Measurements from ENCODE around the gene BTBD16. TPM values are rescaled to one million over a fixed set of nuclear protein-coding genes. Genes with fewer than 3 reads are reported as not detected.

BTBD16 gene
- total and polyA plus RNA-seq, 2 of the 4 experiments (the other 2 are of a cell fraction) = not detected

- H2AK9ac ChIP-seq (replicated peaks; ENCODE audit: low read depth, low read length, poor library complexity) = no peak overlapping the region
- H3K4me2 ChIP-seq (ENCODE audit: low read depth, low read length) = no peak overlapping the region
- intact Hi-C loops (cut with micrococcal nuclease) (loop anchor here (5.0 kb wide), 1 partner anchor 73 kb away; the partner anchor contains the start of gene PLEKHA1), dilution Hi-C loops (cut with HindIII; ENCODE audit: low sequenced_read_pairs, unreplicated experiment) (no loop called here), in situ Hi-C loops (cut with MboI; ENCODE audit: low sequenced_read_pairs) (loop anchor here (5.0 kb wide), 2 partner anchors 133 to 268 kb away; no protein-coding TSS in a partner anchor)
- H3K18ac ChIP-seq (ENCODE audit: low read depth, low read length) = no peak overlapping the region
- no peaks in the 10 kb centered on the region for H3K36me3 ChIP-seq (ENCODE audit: control insufficient read depth, insufficient read depth, low read length)
- no peak overlapping the region for H3K23ac ChIP-seq (ENCODE audit: low read depth, low read length)
- no peak overlapping the region for H2AK5ac ChIP-seq (ENCODE audit: low read depth, low read length)
- H3K27ac ChIP-seq (ENCODE audit: insufficient read depth, low read length) = no peak overlapping the region
- H2BK15ac ChIP-seq (ENCODE audit: low read depth, low read length) = no peak overlapping the region
- no peak overlapping the region for H3K56ac ChIP-seq (ENCODE audit: extremely low read depth, insufficient read depth, low read length)
- H3K79me1 ChIP-seq (ENCODE audit: low read depth in 1 of 2, low read length in 2 of 2) = no peaks in the 10 kb centered on the region
- no peak overlapping the region for H2AFZ ChIP-seq (replicated peaks; ENCODE audit: low read length, poor library complexity)
- no peak overlapping the region for H2BK120ac ChIP-seq (ENCODE audit: low read depth, low read length)
- H3K14ac ChIP-seq (replicated peaks; ENCODE audit: low read depth, low read length) = no peak overlapping the region
- no peak overlapping the region for H4K8ac ChIP-seq (ENCODE audit: low read depth in 2 of 2, low read length in 2 of 2)
- no peak overlapping the region for H2BK5ac ChIP-seq (ENCODE audit: low read depth, low read length, poor library complexity, severe bottlenecking)
- ChIA-PET CTCF (interaction anchor here (0.6 to 2.5 kb wide), 15 partner anchors 8 to 266 kb away, joined by 3 to 18 read pairs (median 4); partner anchors contain the start of gene DMBT1), POLR2A (ENCODE audit: unreplicated experiment) (no interaction called here)
- H3K27me3 ChIP-seq (ENCODE audit: control insufficient read depth, insufficient read depth, low read length) = peaks cover 15% of the 10 kb centered on the region; the same call in 1 of the 2 replicates
- H3K4me1 ChIP-seq (ENCODE audit: control insufficient read depth, insufficient read depth, low read length) = peaks cover 5% of the 10 kb centered on the region
- no peaks in the 10 kb centered on the region for H3K9me3 ChIP-seq (ENCODE audit: control insufficient read depth, insufficient read depth, low read length)
- 85% methylated on average over 6 of the region's 14 CpGs; no CpG with 5 or more reads in 1 of the 2 experiments for WGBS, 2 experiments (ENCODE audit: extremely low coverage in 2 of 2, insufficient read length in 1 of 2)
- no peak for DNase-seq
- no peak overlapping the region for H4K5ac ChIP-seq (ENCODE audit: low read depth, low read length)
- H4K91ac ChIP-seq (ENCODE audit: insufficient read depth, low read depth, low read length) = no peak overlapping the region
- no peaks in the 10 kb centered on the region for H3K9me1 ChIP-seq (ENCODE audit: insufficient read depth, low read length)
- no peak for TF ChIP-seq POLR2A (IDR thresholded peaks at IDR 0.05; ENCODE audit: low read depth, low read length)
- no peak for TF ChIP-seq ELK1 (IDR thresholded peaks at IDR 0.05; ENCODE audit: borderline replicate concordance, low read depth, low read length)
- no peak for TF ChIP-seq NFE2L2 (IDR thresholded peaks at IDR 0.05; ENCODE audit: low read depth, low read length)
- TF ChIP-seq RAD21 (IDR thresholded peaks at IDR 0.05; ENCODE audit: low read length) = no peak
- TF ChIP-seq FOS (IDR thresholded peaks at IDR 0.05; ENCODE audit: low read depth, low read length) = no peak
- TF ChIP-seq USF2 (IDR thresholded peaks at IDR 0.05; ENCODE audit: low read depth, low read length) = no peak
- no peak for TF ChIP-seq SMC3 (IDR thresholded peaks at IDR 0.05; ENCODE audit: low read depth, low read length)
- no peak for TF ChIP-seq MAFK (IDR thresholded peaks at IDR 0.05; ENCODE audit: low read depth, low read length)
- TF ChIP-seq MAZ (IDR thresholded peaks at IDR 0.05; ENCODE audit: borderline replicate concordance, low read depth, low read length) = no peak
- TF ChIP-seq CHD1 (IDR thresholded peaks at IDR 0.05; ENCODE audit: low read depth, low read length) = no peak
- no peak for TF ChIP-seq BHLHE40 (IDR thresholded peaks at IDR 0.05; ENCODE audit: low read depth, low read length)
- ATAC-seq (ENCODE audit: low read depth) = no peak
- no peak overlapping the region for H2BK20ac ChIP-seq (ENCODE audit: low read depth, low read length)
- H3K4me3 ChIP-seq (ENCODE audit: insufficient read depth, low read depth, low read length) = no peak overlapping the region
- no TSS peak for BruUV-seq (replicated peaks)
- H3K9ac ChIP-seq (ENCODE audit: low read depth, low read length) = no peak overlapping the region
- H4K20me1 ChIP-seq (ENCODE audit: insufficient read depth, low read length) = no peaks in the 10 kb centered on the region
- H3K4ac ChIP-seq (ENCODE audit: low read depth, low read length) = no peak overlapping the region
Measured at GRCh38 chr10:122299423-122300075, 28.5 kb downstream of the BTBD16 start.

Data from IMR-90 (cell line).